Measurements from ENCODE around the gene PGC. TPM values are rescaled to one million over a fixed set of nuclear protein-coding genes. Genes with fewer than 3 reads are reported as not detected.

PGC gene
- total RNA-seq, 2 donors from 2014 or later = not detected

DNA sequence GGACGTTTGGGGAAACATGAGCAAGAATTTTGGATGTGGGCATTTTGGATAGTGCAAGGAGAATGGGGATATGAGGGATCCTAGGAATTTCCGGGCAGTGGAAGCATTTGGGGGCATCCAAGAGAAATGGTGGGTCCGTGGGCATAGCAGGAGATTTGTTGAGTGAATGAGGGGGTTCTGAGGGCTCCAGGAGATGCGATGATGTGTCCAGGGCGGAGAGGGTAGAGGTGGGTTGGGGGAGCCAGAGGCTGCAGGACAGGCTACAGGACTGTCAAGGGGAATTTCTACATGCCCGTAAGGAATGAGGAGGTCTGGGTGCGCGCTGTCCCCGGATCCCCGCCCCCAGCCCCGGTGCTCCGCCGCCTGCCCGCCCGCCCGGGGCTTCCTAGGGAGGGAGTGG is 32.1 kb upstream of the PGC start:
- no peaks in the 10 kb centered on the region for H3K9me3 ChIP-seq
- TF ChIP-seq, protein P1, sequence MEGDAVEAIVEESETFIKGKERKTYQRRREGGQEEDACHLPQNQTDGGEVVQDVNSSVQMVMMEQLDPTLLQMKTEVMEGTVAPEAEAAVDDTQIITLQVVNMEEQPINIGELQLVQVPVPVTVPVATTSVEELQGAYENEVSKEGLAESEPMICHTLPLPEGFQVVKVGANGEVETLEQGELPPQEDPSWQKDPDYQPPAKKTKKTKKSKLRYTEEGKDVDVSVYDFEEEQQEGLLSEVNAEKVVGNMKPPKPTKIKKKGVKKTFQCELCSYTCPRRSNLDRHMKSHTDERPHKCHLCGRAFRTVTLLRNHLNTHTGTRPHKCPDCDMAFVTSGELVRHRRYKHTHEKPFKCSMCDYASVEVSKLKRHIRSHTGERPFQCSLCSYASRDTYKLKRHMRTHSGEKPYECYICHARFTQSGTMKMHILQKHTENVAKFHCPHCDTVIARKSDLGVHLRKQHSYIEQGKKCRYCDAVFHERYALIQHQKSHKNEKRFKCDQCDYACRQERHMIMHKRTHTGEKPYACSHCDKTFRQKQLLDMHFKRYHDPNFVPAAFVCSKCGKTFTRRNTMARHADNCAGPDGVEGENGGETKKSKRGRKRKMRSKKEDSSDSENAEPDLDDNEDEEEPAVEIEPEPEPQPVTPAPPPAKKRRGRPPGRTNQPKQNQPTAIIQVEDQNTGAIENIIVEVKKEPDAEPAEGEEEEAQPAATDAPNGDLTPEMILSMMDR (IDR thresholded peaks at IDR 0.05) = no peak
- peaks cover 0 to 30% of the 10 kb centered on the region in 2 donors for H3K4me1 ChIP-seq
- H3K27me3 ChIP-seq = no peaks in the 10 kb centered on the region
- peak overlapping the region; percentile 54 to 82 for H3K4me3 ChIP-seq
- DNase-seq (ENCODE audit: low spot score) = no peak
- peak overlapping the region; percentile 52 to 84 for H3K27ac ChIP-seq
- H3K36me3 ChIP-seq = peaks cover 26% of the 10 kb centered on the region

GRCh38 chr6:41778895-41779294 is 31.7 kb upstream of the PGC start:
- DNase-seq (ENCODE audit: low spot score) = no peak
- no peaks in the 10 kb centered on the region for H3K27me3 ChIP-seq
- no peak overlapping the region for H3K27ac ChIP-seq
- peaks cover 0 to 29% of the 10 kb centered on the region in 2 donors for H3K4me1 ChIP-seq
- H3K36me3 ChIP-seq = peaks cover 30% of the 10 kb centered on the region
- H3K9me3 ChIP-seq = no peaks in the 10 kb centered on the region
- peak overlapping the region; percentile 54 to 82 for H3K4me3 ChIP-seq
- TF ChIP-seq, protein P1 (IDR thresholded peaks at IDR 0.05) = no peak

DNA sequence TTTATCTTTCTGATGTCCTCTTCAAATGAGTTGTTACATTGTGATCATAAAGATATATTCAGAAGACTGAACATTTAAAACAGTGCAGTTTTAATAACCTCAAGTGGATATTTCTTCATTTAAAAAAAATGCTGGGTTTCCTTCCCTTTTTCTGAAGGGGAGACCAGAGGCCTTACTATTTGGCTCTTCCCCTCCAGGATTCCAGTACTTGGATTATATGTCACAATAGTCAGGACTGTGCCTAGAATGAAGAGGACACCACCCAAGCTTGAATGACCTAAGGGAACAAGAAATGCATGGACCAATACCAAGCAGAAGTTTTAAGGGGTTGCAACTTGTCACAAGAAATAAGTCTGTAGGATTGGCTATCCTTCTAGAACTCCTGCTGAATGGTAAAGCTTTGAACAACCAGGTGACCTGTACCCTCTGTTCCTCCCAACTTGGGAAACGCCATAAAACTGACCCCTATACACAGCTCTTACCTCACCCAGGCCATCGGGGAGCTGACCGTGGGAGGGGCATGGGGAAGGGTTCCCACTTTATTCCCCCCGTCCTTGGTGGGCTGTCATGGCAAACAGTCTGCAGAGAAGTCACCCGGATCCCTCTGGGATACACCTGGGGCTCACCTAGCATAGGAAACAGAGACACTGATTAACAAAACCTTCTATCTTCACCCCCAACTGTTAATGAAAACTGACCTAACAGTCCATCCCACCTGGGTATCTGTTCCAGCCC is 30.5 kb upstream of the PGC start:
- H3K27me3 ChIP-seq = no peaks in the 10 kb centered on the region
- no peak overlapping the region for H3K27ac ChIP-seq
- peaks cover 0 to 25% of the 10 kb centered on the region in 2 donors for H3K4me1 ChIP-seq
- no peaks in the 10 kb centered on the region for H3K9me3 ChIP-seq
- no peak overlapping the region for H3K4me3 ChIP-seq
- peaks cover 34% of the 10 kb centered on the region for H3K36me3 ChIP-seq
- TF ChIP-seq, protein P1 (IDR thresholded peaks at IDR 0.05) = no peak
- DNase-seq (ENCODE audit: low spot score) = no peak

GRCh38 chr6:41775293-41775882 is 28.2 kb upstream of the PGC start:
- TF ChIP-seq, protein P1 (IDR thresholded peaks at IDR 0.05) = no peak
- Histone ChIP-seq H3K4me3 (no peak overlapping the region), H3K9me3 (no peaks in the 10 kb centered on the region), H3K36me3 (peaks cover 56% of the 10 kb centered on the region), H3K27me3 (no peaks in the 10 kb centered on the region), H3K4me1 (peaks cover 0 to 9% of the 10 kb centered on the region in 2 donors), H3K27ac (no peak overlapping the region)
- DNase-seq (ENCODE audit: low spot score) = no peak

- DNase-seq (ENCODE audit: low spot score) = no peak
- Histone ChIP-seq H3K36me3 (peaks cover 61% of the 10 kb centered on the region), H3K4me3 (no peak overlapping the region), H3K4me1 (peaks cover 0 to 9% of the 10 kb centered on the region in 2 donors), H3K9me3 (no peaks in the 10 kb centered on the region), H3K27ac (no peak overlapping the region), H3K27me3 (no peaks in the 10 kb centered on the region)
- TF ChIP-seq, protein P1 (IDR thresholded peaks at IDR 0.05) = no peak
Observed at GRCh38 chr6:41774841-41775240, 27.6 kb upstream of the PGC start.
